Measurements from ENCODE around the gene ADGRG3. TPM values are rescaled to one million over a fixed set of nuclear protein-coding genes. Genes with fewer than 3 reads are reported as not detected.

ADGRG3 gene
- total and polyA plus RNA-seq, 10 of the 15 experiments (the other 5 are each of a cell fraction or from before 2014, with no cell fraction given), result 0.10 to 0.11 (median 0.10) TPM; not detected in 7

DNA sequence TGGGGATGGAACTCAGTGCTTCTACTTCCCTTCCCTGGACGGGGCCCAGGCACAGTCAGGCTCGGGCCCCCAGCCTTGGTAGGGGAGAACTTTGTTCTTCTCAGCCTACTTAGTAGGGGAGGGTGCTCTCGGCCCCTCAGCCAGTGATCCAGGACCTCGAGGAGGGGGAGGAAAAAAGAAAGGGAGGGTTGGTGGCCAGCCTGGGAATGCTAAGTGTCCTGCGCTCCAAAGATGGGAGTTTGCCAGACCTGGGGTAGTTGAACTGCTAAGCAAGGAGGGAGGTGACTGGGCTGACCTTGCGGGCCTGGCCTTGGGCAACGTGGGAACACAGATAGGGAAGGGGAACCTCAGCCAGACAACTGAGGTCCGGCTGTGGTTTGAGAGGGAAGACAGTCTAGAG, 27.5 kb upstream of the ADGRG3 start:
- no peaks in the 10 kb centered on the region for H4K20me1 ChIP-seq (ENCODE audit: control insufficient read depth, insufficient read depth)
- WGBS (ENCODE audit: insufficient coverage, insufficient replicate concordance, low lambda C conversion rate, missing lambda C conversion rate), result 15% methylated on average over 8 of the region's 8 CpGs
- H3K4me3 ChIP-seq, result no peak overlapping the region
- ChIA-PET SMC1A (ENCODE audit: uncharacterized antibody, unreplicated experiment) (interaction anchor here (0.7 to 3.1 kb wide), 2 partner anchors 30 to 54 kb away, joined by 3 to 17 read pairs; no protein-coding TSS in a partner anchor), POLR2A (no interaction called here), CTCF (interaction anchor here (0.5 to 2.6 kb wide), 6 partner anchors 39 to 69 kb away, joined by 3 to 8 read pairs (median 4); no protein-coding TSS in a partner anchor), RAD21 (ENCODE audit: unreplicated experiment) (interaction anchor here (0.9 to 1.9 kb wide), 2 partner anchors 64 to 65 kb away, joined by 3 to 7 read pairs; no protein-coding TSS in a partner anchor)
- no peak for DNase-seq (ENCODE audit: low read depth, low spot score)
- no peak overlapping the region for H3K9ac ChIP-seq (ENCODE audit: control insufficient read depth, insufficient read depth, low read length)
- no peaks in the 10 kb centered on the region for H3K79me2 ChIP-seq (ENCODE audit: control insufficient read depth, insufficient read depth, low read length)
- intact Hi-C loops (cut with micrococcal nuclease; ENCODE audit: unreplicated experiment) (no loop called here), in situ Hi-C loops (cut with MboI) (loop anchor here (5.0 kb wide), 1 partner anchor 38 kb away; no protein-coding TSS in a partner anchor)
- peaks cover 0 to 6% of the 10 kb centered on the region in 2 experiments; a peak in 3 of 4 replicates for H3K27me3 ChIP-seq (replicated peaks in 1 of 2; ENCODE audit: control insufficient read depth in 2 of 2, insufficient read depth in 2 of 2, low read length in 1 of 2)
- ATAC-seq, result no peak
- H2AFZ ChIP-seq (ENCODE audit: control insufficient read depth, low read depth, low read length), result no peak overlapping the region
- TF ChIP-seq NR2C1 (IDR thresholded peaks at IDR 0.05) (no peak), RUNX3 (IDR thresholded peaks at IDR 0.05; ENCODE audit: low read length) (no peak), RB1 (IDR thresholded peaks at IDR 0.05; ENCODE audit: borderline replicate concordance) (no peak)
- TF ChIP-seq, protein P1, sequence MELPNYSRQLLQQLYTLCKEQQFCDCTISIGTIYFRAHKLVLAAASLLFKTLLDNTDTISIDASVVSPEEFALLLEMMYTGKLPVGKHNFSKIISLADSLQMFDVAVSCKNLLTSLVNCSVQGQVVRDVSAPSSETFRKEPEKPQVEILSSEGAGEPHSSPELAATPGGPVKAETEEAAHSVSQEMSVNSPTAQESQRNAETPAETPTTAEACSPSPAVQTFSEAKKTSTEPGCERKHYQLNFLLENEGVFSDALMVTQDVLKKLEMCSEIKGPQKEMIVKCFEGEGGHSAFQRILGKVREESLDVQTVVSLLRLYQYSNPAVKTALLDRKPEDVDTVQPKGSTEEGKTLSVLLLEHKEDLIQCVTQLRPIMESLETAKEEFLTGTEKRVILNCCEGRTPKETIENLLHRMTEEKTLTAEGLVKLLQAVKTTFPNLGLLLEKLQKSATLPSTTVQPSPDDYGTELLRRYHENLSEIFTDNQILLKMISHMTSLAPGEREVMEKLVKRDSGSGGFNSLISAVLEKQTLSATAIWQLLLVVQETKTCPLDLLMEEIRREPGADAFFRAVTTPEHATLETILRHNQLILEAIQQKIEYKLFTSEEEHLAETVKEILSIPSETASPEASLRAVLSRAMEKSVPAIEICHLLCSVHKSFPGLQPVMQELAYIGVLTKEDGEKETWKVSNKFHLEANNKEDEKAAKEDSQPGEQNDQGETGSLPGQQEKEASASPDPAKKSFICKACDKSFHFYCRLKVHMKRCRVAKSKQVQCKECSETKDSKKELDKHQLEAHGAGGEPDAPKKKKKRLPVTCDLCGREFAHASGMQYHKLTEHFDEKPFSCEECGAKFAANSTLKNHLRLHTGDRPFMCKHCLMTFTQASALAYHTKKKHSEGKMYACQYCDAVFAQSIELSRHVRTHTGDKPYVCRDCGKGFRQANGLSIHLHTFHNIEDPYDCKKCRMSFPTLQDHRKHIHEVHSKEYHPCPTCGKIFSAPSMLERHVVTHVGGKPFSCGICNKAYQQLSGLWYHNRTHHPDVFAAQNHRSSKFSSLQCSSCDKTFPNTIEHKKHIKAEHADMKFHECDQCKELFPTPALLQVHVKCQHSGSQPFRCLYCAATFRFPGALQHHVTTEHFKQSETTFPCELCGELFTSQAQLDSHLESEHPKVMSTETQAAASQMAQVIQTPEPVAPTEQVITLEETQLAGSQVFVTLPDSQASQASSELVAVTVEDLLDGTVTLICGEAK (IDR thresholded peaks at IDR 0.05; ENCODE audit: borderline replicate concordance), result no peak
- TF ChIP-seq, protein P2, sequence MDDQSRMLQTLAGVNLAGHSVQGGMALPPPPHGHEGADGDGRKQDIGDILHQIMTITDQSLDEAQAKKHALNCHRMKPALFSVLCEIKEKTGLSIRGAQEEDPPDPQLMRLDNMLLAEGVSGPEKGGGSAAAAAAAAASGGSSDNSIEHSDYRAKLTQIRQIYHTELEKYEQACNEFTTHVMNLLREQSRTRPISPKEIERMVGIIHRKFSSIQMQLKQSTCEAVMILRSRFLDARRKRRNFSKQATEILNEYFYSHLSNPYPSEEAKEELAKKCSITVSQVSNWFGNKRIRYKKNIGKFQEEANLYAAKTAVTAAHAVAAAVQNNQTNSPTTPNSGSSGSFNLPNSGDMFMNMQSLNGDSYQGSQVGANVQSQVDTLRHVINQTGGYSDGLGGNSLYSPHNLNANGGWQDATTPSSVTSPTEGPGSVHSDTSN (IDR thresholded peaks at IDR 0.05; ENCODE audit: insufficient replicate concordance, low read depth, low read length), result no peak
- H3K27ac ChIP-seq (ENCODE audit: control insufficient read depth, insufficient read depth), result no peak overlapping the region
- BruUV-seq (replicated peaks), result no TSS peak
- H3K4me2 ChIP-seq (ENCODE audit: control insufficient read depth, insufficient read depth), result no peak overlapping the region
- no peak for FAIRE-seq
- H3K36me3 ChIP-seq (ENCODE audit: control insufficient read depth in 2 of 2, insufficient read depth in 2 of 2, low read length in 1 of 2), result no peaks in the 10 kb centered on the region
- no peaks in the 10 kb centered on the region for H3K9me3 ChIP-seq (replicated peaks; ENCODE audit: control insufficient read depth, insufficient read depth, low read length)
- H3K4me1 ChIP-seq (ENCODE audit: control insufficient read depth, insufficient read depth, low read length), result no peaks in the 10 kb centered on the region
